Neural cell (in vitro differentiated cells): ENCODE data around the gene RUFY3. TPM values are rescaled to one million over a fixed set of nuclear protein-coding genes. Genes with fewer than 3 reads are reported as not detected.

Experiments
- H2AFZ ChIP-seq: fragments of 200-600, 300-800 bp; sonication (generic), shearing (Covaris generic); 2 replicates; pipeline ENCODE4 v1.6.0; 2014; ENCODE audit warnings: low read depth, mild to moderate bottlenecking, antibody characterized with exemption, low read length, moderate library complexity
- H3F3A ChIP-seq: fragments of 200-600 bp; shearing (Covaris generic); 2 replicates; pipeline ENCODE4 v1.6.1; 2016; ENCODE audit warnings: mild to moderate bottlenecking, moderate library complexity, mixed read lengths, antibody characterized with exemption, low read length; ENCODE audit not compliant: insufficient read depth, poor library complexity, severe bottlenecking
- H3K27ac ChIP-seq: fragments of 200-600, 300-800 bp; sonication (generic), shearing (Covaris generic); 2 replicates; pipeline ENCODE4 v1.5.1; 2014; ENCODE audit warnings: mild to moderate bottlenecking, low read length, moderate library complexity
- H3K27me3 ChIP-seq: fragments of 300-800, 200-600 bp; sonication (generic), shearing (Covaris generic); 2 replicates; pipeline ENCODE4 v1.6.0; 2014; ENCODE audit warnings: mild to moderate bottlenecking, low read depth, low read length, moderate library complexity; ENCODE audit not compliant: insufficient read depth
- H3K36me3 ChIP-seq: fragments of 300-800, 200-600 bp; sonication (generic), shearing (Covaris generic); 2 replicates; pipeline ENCODE4 v1.5.1; 2014; ENCODE audit warnings: mild to moderate bottlenecking, antibody characterized with exemption, low read length, moderate library complexity; ENCODE audit not compliant: insufficient read depth
- H3K4me2 ChIP-seq: fragments of 300-800, 200-600 bp; sonication (generic), shearing (Covaris generic); 2 replicates; pipeline ENCODE4 v1.6.0; 2014; ENCODE audit warnings: mild to moderate bottlenecking, low read length
- H3K4me3 ChIP-seq: fragments of 300-800, 200-600 bp; sonication (generic), shearing (Covaris generic); 2 replicates; pipeline ENCODE4 v1.5.1; 2014; ENCODE audit warnings: mild to moderate bottlenecking, low read length, moderate library complexity
- H3K79me2 ChIP-seq: fragments of 200-600 bp; shearing (Covaris generic); replicated peaks from 2 replicates; pipeline ENCODE4 v1.6.0; 2014; ENCODE audit warnings: mild to moderate bottlenecking, low read length, moderate library complexity; ENCODE audit not compliant: insufficient read depth
- H3K9ac ChIP-seq: fragments of 300-800, 200-600 bp; sonication (generic), shearing (Covaris generic); 2 replicates; pipeline ENCODE4 v1.6.1; 2016; ENCODE audit warnings: mild to moderate bottlenecking, low read length, mixed read lengths
- H3K9me2 ChIP-seq: fragments of 200-600 bp; shearing (Covaris generic); 2 replicates; pipeline ENCODE4 v1.6.1; 2016; ENCODE audit warnings: mild to moderate bottlenecking, low read length, mixed read lengths; ENCODE audit not compliant: insufficient read depth
- H3K9me3 ChIP-seq: fragments of 200-600, 300-800 bp; sonication (generic), shearing (Covaris generic); 2 replicates; pipeline ENCODE4 v1.6.1; 2016; ENCODE audit warnings: mild to moderate bottlenecking, mixed run types, low read length, moderate library complexity, mixed read lengths
- H4K20me1 ChIP-seq: fragments of 200-600 bp; shearing (Covaris generic); 2 replicates; pipeline ENCODE4 v1.6.1; 2016; ENCODE audit warnings: mild to moderate bottlenecking, mixed run types; ENCODE audit not compliant: insufficient read depth
- EP300 ChIP-seq: fragments of 450-650 bp; conservative IDR thresholded peaks from 2 replicates; pipeline ENCODE4 v1.6.1; 2014; ENCODE audit warnings: antibody characterized with exemption, mild to moderate bottlenecking, moderate library complexity; ENCODE audit not compliant: poor library complexity, severe bottlenecking
- EZH2 ChIP-seq: fragments of 200-600, 300-800 bp; shearing (Covaris generic), sonication (generic); IDR thresholded peaks from 2 replicates; pipeline ENCODE4 v1.6.1; 2014; ENCODE audit warnings: antibody characterized with exemption, low read length, borderline replicate concordance, mild to moderate bottlenecking; ENCODE audit not compliant: insufficient read depth, poor library complexity, severe bottlenecking
- MXI1 ChIP-seq: fragments of 450-650 bp; conservative IDR thresholded peaks from 2 replicates; pipeline ENCODE4 v1.6.1; 2014; ENCODE audit warnings: antibody characterized with exemption, mild to moderate bottlenecking; ENCODE audit not compliant: poor library complexity, severe bottlenecking
- POLR2AphosphoS5 ChIP-seq: IDR thresholded peaks from 2 replicates; pipeline ENCODE4 v1.6.1; 2012
- RAD21 ChIP-seq: fragments of 450-650 bp; conservative IDR thresholded peaks from 2 replicates; pipeline ENCODE4 v1.6.1; 2014; ENCODE audit warnings: antibody characterized with exemption, mild to moderate bottlenecking, moderate library complexity
- SMC3 ChIP-seq: fragments of 450-650 bp; conservative IDR thresholded peaks from 2 replicates; pipeline ENCODE4 v1.6.1; 2014; ENCODE audit warnings: antibody characterized with exemption, mild to moderate bottlenecking, moderate library complexity; ENCODE audit not compliant: poor library complexity
- TAF1 ChIP-seq: IDR thresholded peaks from 2 replicates; pipeline ENCODE4 v1.6.1; 2012; ENCODE audit warnings: low read depth
- polyA minus RNA-seq: library from RNA; depleted of rRNA, polyadenylated mRNA; stranded (reverse); fragments of >200 nt; gene quantifications from 2 replicates; pipeline ENCODE4 v1.2.3, GENCODE V29; 2014
- polyA plus RNA-seq: library from polyadenylated mRNA; depleted of rRNA; stranded (reverse); fragments of >200 nt; gene quantifications from 2 replicates; pipeline ENCODE4 v1.2.3, GENCODE V29; 2014
- TF ChIP-seq, protein P1 (sequence below): IDR thresholded peaks from 2 replicates; pipeline ENCODE4 v1.6.1; 2012; ENCODE audit warnings: borderline replicate concordance
- TF ChIP-seq, protein P2 (sequence below): fragments of 450-650 bp; IDR thresholded peaks from 2 replicates; pipeline ENCODE4 v1.5.1; 2014; ENCODE audit warnings: antibody characterized with exemption, mild to moderate bottlenecking, moderate library complexity; ENCODE audit not compliant: poor library complexity, severe bottlenecking

Gene RUFY3, protein sequence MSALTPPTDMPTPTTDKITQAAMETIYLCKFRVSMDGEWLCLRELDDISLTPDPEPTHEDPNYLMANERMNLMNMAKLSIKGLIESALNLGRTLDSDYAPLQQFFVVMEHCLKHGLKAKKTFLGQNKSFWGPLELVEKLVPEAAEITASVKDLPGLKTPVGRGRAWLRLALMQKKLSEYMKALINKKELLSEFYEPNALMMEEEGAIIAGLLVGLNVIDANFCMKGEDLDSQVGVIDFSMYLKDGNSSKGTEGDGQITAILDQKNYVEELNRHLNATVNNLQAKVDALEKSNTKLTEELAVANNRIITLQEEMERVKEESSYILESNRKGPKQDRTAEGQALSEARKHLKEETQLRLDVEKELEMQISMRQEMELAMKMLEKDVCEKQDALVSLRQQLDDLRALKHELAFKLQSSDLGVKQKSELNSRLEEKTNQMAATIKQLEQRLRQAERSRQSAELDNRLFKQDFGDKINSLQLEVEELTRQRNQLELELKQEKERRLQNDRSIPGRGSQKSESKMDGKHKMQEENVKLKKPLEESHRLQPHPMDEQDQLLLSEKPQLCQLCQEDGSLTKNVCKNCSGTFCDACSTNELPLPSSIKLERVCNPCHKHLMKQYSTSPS
- 360 and 414 TPM in 2 replicates for polyA plus RNA-seq
- 608 and 652 TPM in 2 replicates for polyA minus RNA-seq

DNA sequence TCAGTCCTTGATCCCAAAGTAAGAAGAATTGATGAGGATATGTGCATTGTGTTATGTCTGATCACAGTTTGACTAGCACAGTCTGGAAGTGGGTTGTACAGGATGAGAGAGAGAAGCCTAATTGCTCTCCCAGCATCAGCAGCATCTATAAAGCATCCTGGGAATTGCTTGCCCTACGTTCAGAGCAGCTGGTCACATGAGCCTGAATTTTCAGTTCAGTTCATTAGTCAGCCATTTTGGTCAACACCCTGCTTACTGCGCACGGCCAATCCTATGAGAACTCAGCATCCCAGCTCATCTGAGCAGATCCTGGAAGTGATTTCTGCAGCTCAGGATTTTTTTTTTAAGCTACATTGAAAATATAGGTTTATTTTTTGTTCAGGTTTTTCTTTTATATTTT lies at the start of gene RUFY3:
Gene RUFY3, plus strand, starts transcription at position 218 of the 400 bp plus-strand sequence. CDS start 610 bp downstream, outside the sequence.
- Histone ChIP-seq H4K20me1 (peaks cover 6% of the 10 kb centered on the region), H3K4me3 (peak within 1 kb of the TSS; percentile 71), H2AFZ (peak within 1 kb of the TSS; percentile 42), H3K4me2 (peak within 1 kb of the TSS; percentile 60), H3K27ac (peak within 1 kb of the TSS; percentile 96), H3K36me3 (no peaks in the 10 kb centered on the region), H3K9me2 (no peaks in the 10 kb centered on the region), H3F3A (peaks cover 3% of the 10 kb centered on the region), H3K9me3 (no peaks in the 10 kb centered on the region), H3K27me3 (no peaks in the 10 kb centered on the region), H3K79me2 (peaks cover 51% of the 10 kb centered on the region), H3K9ac (peak within 1 kb of the TSS; percentile 81)
- TF ChIP-seq TAF1 (no peak), SMC3 (peak; percentile 9), EZH2 (no peak), EP300 (peak; percentile 76), POLR2AphosphoS5 (peak; percentile 92), MXI1 (peak; percentile 10), RAD21 (no peak)
- TF ChIP-seq, protein P1, sequence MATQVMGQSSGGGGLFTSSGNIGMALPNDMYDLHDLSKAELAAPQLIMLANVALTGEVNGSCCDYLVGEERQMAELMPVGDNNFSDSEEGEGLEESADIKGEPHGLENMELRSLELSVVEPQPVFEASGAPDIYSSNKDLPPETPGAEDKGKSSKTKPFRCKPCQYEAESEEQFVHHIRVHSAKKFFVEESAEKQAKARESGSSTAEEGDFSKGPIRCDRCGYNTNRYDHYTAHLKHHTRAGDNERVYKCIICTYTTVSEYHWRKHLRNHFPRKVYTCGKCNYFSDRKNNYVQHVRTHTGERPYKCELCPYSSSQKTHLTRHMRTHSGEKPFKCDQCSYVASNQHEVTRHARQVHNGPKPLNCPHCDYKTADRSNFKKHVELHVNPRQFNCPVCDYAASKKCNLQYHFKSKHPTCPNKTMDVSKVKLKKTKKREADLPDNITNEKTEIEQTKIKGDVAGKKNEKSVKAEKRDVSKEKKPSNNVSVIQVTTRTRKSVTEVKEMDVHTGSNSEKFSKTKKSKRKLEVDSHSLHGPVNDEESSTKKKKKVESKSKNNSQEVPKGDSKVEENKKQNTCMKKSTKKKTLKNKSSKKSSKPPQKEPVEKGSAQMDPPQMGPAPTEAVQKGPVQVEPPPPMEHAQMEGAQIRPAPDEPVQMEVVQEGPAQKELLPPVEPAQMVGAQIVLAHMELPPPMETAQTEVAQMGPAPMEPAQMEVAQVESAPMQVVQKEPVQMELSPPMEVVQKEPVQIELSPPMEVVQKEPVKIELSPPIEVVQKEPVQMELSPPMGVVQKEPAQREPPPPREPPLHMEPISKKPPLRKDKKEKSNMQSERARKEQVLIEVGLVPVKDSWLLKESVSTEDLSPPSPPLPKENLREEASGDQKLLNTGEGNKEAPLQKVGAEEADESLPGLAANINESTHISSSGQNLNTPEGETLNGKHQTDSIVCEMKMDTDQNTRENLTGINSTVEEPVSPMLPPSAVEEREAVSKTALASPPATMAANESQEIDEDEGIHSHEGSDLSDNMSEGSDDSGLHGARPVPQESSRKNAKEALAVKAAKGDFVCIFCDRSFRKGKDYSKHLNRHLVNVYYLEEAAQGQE, result peak; percentile 69
- TF ChIP-seq, protein P2, sequence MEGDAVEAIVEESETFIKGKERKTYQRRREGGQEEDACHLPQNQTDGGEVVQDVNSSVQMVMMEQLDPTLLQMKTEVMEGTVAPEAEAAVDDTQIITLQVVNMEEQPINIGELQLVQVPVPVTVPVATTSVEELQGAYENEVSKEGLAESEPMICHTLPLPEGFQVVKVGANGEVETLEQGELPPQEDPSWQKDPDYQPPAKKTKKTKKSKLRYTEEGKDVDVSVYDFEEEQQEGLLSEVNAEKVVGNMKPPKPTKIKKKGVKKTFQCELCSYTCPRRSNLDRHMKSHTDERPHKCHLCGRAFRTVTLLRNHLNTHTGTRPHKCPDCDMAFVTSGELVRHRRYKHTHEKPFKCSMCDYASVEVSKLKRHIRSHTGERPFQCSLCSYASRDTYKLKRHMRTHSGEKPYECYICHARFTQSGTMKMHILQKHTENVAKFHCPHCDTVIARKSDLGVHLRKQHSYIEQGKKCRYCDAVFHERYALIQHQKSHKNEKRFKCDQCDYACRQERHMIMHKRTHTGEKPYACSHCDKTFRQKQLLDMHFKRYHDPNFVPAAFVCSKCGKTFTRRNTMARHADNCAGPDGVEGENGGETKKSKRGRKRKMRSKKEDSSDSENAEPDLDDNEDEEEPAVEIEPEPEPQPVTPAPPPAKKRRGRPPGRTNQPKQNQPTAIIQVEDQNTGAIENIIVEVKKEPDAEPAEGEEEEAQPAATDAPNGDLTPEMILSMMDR, result no peak

DNA sequence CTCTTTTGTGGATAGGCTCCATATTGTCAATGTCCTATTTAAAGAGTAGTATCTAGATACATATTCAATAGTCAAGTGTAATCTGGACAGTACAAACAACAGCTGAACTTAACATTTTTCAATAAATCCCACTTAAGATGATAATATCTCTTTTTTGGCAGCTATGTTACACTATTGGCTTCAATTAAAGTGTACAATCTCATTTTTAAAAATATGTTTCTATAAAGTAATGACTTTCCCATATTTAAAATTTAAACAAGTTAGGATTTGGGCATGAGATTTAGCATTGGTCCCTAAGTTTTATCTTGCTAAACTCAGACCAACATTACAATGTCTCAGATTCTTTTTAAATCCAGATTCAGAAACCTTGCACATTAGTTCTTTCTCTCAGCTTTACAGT lies 47.6 kb upstream of the RUFY3 start:
- Histone ChIP-seq H3K27ac (no peak overlapping the region), H4K20me1 (no peaks in the 10 kb centered on the region), H3K4me3 (no peak overlapping the region), H3K9me2 (no peaks in the 10 kb centered on the region), H3K79me2 (no peaks in the 10 kb centered on the region), H3K4me2 (no peak overlapping the region), H3K9ac (no peak overlapping the region), H3K36me3 (no peaks in the 10 kb centered on the region), H3K9me3 (no peaks in the 10 kb centered on the region), H3K27me3 (no peaks in the 10 kb centered on the region), H3F3A (no peaks in the 10 kb centered on the region), H2AFZ (no peak overlapping the region)
- TF ChIP-seq EZH2 (no peak), TAF1 (no peak), POLR2AphosphoS5 (no peak), SMC3 (no peak), MXI1 (no peak), EP300 (no peak), RAD21 (no peak)
- TF ChIP-seq, protein P2, result no peak
- TF ChIP-seq, protein P1, result no peak
